ENCODE results near the gene BAIAP2L1. TPM values are rescaled to one million over a fixed set of nuclear protein-coding genes. Genes with fewer than 3 reads are reported as not detected.

BAIAP2L1 gene
- total RNA-seq, 1 donor from 2014 or later, result 28.0 TPM

DNA sequence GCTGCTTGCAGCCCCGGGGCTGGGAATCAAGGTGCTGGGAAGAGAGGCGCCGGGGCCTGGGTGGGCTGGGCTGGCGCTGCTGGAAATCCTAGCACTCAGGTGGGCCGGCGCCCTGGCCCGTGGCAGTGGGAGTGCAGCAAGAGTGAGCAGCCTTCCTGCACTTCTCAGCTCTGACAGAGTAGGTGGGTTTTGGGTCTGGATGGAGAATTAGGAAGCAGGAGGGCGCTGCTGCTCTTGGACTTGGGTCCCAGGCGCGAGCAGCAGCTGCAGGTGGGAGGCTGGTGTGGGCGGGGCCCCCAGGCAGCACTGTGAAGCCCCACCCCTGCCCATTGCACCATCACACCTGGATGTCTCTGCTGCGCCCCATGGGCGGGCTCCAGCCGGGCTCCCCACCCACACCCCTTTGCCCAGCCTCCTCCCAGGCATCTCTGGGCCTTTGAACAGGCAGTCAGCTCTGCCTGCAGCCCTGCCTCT is 113.4 kb downstream of the BAIAP2L1 start:
- Mint-ChIP-seq H3K36me3 (no peaks in the 10 kb centered on the region), H3K4me1 (ENCODE audit: unreplicated experiment) (peaks cover 23% of the 10 kb centered on the region), H3K9me3 (no peaks in the 10 kb centered on the region), H3K27me3 (no peaks in the 10 kb centered on the region), H3K27ac (no peak overlapping the region), H3K4me3 (peak overlapping the region; percentile 36)
- DNase-seq (ENCODE audit: extremely low spot score, unreplicated experiment), result no peak
- TF ChIP-seq, protein P1, sequence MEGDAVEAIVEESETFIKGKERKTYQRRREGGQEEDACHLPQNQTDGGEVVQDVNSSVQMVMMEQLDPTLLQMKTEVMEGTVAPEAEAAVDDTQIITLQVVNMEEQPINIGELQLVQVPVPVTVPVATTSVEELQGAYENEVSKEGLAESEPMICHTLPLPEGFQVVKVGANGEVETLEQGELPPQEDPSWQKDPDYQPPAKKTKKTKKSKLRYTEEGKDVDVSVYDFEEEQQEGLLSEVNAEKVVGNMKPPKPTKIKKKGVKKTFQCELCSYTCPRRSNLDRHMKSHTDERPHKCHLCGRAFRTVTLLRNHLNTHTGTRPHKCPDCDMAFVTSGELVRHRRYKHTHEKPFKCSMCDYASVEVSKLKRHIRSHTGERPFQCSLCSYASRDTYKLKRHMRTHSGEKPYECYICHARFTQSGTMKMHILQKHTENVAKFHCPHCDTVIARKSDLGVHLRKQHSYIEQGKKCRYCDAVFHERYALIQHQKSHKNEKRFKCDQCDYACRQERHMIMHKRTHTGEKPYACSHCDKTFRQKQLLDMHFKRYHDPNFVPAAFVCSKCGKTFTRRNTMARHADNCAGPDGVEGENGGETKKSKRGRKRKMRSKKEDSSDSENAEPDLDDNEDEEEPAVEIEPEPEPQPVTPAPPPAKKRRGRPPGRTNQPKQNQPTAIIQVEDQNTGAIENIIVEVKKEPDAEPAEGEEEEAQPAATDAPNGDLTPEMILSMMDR (conservative IDR thresholded peaks at IDR 0.05), result no peak

DNA sequence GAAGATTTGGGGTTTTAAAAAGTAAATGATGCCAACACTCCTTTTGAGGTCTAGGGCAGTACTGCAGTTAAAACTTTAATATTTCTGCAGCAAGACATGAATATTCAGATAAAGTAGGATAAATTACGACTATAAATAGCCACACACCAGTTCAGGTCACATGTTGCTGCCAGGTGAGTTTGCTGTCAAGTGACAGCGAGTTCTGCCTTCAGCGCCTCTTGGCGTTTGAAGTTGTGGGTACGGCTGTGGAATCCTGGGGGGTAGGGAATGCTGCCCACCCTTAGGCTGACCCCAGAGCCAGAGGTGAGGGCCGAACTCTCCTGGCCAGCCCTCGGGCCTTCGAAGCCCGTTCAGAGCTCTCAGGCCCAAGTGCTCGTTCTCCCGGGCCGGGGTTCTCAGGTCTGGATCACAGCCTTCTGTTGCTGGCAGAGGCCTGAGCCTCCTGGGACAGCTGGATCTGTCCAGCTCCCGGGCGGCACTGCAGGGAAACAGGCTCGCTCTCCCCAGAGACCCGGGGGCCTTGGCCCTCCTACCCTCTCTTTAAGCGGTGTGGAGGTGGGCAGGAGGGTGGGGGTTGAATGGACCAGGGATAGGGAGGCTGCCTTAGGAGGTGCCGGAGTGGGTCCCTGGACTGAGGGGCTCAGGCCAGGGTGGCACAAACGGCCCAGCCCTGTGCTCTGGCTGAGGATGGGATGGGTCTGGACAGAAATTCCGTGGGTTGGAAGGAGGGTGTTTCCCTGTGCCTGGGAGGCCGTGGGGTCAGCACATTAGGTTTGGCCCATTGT is 114.0 kb downstream of the BAIAP2L1 start:
- no peaks in the 10 kb centered on the region for H3K27me3 Mint-ChIP-seq
- H3K4me1 Mint-ChIP-seq (ENCODE audit: unreplicated experiment), result peaks cover 25% of the 10 kb centered on the region
- no peaks in the 10 kb centered on the region for H3K9me3 Mint-ChIP-seq
- peak overlapping the region; percentile 82 for H3K27ac Mint-ChIP-seq
- no peak for DNase-seq (ENCODE audit: extremely low spot score, unreplicated experiment)
- H3K4me3 Mint-ChIP-seq, result peak overlapping the region; percentile 52
- TF ChIP-seq, protein P1 (conservative IDR thresholded peaks at IDR 0.05), result no peak
- no peaks in the 10 kb centered on the region for H3K36me3 Mint-ChIP-seq

DNA sequence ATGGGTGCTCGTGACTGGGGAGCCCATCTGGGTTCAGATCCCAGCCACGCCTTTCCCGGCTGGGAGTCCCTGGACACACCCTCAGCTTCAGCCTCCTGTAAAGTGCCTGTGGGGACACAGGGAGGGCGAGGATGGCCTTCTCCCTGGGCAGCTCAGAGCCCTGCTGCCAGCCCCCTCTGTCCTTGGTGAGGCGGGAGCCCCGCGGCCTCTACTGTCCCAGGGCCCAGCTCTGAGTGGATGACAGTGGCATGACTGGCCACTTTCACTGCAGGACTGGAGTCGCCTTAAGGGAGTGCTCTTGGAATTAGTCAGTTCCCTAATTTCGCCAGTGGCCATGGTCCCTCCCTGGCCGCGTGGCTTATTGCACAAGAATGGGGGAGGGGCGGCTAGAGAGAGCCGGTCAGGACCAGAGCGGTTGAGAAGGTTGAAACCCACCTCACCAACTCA is 114.8 kb downstream of the BAIAP2L1 start:
- H3K9me3 Mint-ChIP-seq, result no peaks in the 10 kb centered on the region
- H3K36me3 Mint-ChIP-seq, result no peaks in the 10 kb centered on the region
- peaks cover 25% of the 10 kb centered on the region for H3K4me1 Mint-ChIP-seq (ENCODE audit: unreplicated experiment)
- peak overlapping the region; percentile 82 for H3K27ac Mint-ChIP-seq
- H3K4me3 Mint-ChIP-seq, result peak overlapping the region; percentile 52
- TF ChIP-seq, protein P1 (conservative IDR thresholded peaks at IDR 0.05), result no peak
- no peaks in the 10 kb centered on the region for H3K27me3 Mint-ChIP-seq
- no peak for DNase-seq (ENCODE audit: extremely low spot score, unreplicated experiment)

DNA sequence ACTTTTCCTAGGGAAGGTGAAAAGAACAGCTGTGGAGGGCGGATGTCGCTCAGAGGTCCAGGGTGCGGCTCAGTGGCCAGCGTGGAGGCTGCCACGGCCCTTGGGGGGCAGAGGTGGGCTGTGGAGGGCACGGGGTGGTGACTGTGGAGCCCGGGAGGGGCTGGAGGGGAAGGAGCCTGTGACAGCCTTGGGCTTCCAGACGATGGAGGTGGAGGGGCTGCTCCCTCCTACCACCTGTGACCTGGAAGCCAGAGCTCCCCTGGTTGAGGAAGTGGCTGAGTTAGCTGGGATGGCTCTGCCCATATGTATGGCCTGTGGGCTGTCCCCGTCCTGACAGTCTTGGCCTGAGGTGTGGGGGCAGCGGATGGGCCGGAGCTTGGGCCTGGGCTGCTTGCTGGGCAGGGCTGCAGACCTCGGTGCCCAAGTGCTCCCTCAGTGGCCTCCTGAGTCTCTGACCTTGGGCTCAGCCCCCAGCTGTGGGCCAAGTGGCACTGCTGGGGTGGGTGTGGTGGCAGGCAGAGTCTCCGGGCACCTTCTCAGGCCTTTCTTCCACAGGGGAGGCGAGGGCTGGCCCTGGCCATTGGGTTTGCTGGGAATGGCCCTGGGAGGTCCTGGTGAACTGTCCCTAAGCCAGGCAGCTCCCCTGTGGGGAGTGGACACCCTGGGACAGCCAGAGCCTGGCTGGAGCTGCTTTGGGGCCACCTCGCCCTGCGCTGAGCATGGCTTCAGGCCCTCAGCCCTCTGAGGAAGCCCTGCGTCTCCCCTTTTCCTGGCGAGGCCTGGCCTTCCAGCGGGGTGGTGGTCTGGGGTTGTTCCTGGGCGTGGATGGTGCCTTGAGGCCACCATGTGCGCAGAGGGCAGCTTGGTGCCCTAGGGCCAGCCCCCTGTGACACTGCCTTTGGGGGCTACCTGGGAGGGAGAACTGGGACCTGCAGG is 115.5 kb downstream of the BAIAP2L1 start:
- Mint-ChIP-seq H3K36me3 (no peaks in the 10 kb centered on the region), H3K9me3 (no peaks in the 10 kb centered on the region), H3K4me3 (peak overlapping the region; percentile 85), H3K27me3 (no peaks in the 10 kb centered on the region), H3K4me1 (ENCODE audit: unreplicated experiment) (peaks cover 25% of the 10 kb centered on the region), H3K27ac (peak overlapping the region; percentile 88)
- no peak for DNase-seq (ENCODE audit: extremely low spot score, unreplicated experiment)
- TF ChIP-seq, protein P1 (conservative IDR thresholded peaks at IDR 0.05), result no peak

DNA sequence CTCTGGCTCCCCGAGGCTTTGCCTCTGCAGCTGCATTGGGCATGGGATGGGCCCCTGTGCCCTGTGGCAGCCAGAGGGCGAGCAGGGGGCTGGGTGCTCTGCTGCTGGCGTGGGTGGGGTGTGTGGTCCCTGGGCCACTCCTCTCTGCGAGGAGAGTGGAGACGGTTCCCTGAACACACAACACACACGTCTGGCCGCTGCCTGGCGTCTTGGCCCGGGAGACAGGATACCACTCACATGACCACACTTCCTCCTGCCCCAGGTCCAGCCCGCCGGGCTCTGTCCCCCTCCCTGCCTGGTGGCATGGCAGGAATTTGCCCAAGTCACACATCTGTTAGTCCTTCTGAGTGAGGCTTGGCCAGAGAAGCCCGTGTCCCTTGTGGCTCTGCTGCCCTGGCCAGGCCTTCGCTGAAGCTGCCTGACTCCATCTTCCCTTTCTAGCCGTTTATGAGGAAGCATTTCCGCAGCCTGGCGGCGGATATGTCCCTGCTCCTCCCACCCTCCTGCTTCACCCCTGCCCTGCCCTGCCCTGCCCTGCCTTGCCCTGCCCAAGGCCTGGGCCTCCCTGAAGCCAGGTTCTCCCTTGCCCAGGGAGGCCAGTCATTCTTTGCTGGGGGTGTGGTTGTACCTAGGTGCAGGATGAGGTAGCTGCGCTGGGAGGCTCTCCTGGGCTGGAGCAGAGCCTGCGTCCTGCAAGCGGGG is 116.4 kb downstream of the BAIAP2L1 start:
- Mint-ChIP-seq H3K9me3 (no peaks in the 10 kb centered on the region), H3K4me1 (ENCODE audit: unreplicated experiment) (peaks cover 25% of the 10 kb centered on the region), H3K27me3 (no peaks in the 10 kb centered on the region), H3K27ac (peak overlapping the region; percentile 88), H3K4me3 (peak overlapping the region; percentile 85), H3K36me3 (no peaks in the 10 kb centered on the region)
- DNase-seq (ENCODE audit: extremely low spot score, unreplicated experiment), result no peak
- TF ChIP-seq, protein P1 (conservative IDR thresholded peaks at IDR 0.05), result no peak
